PC-9 (cell line): ENCODE measurements around the gene TSPAN32. TPM values are rescaled to one million over a fixed set of nuclear protein-coding genes. Genes with fewer than 3 reads are reported as not detected.

Experiments
- BruUV-seq: library from RNA; stranded (reverse); fragments of 400-500 nt; replicated peaks from 2 replicates; lab custom pipeline; 2021; lab: Mats Ljungman, UMichigan
- CTCF ChIA-PET: fragments of 300-600 bp; sonication (Branson Sonifier 250); formaldehyde crosslinking; loops from one replicate; lab custom pipeline; 2022; ENCODE audit warnings: antibody characterized with exemption; lab: Charles Lee
- POLR2A ChIA-PET: fragments of 300-600 bp; sonication (Branson Sonifier 250); formaldehyde crosslinking; loops from one replicate; lab custom pipeline; 2022; ENCODE audit warnings: antibody characterized with exemption; ENCODE audit not compliant: unreplicated experiment; lab: Charles Lee
- DNase-seq, 2 experiments: peaks; one replicate each; pipeline versions ENCODE4 v3.0.0 to v3.0.0-alpha.2; 2015 to 2022; ENCODE audit warnings: mixed read lengths in 1 of 2
- H2AFZ ChIP-seq: fragments of 200-600 bp; sonication (generic); 2 replicates; pipeline ENCODE4 v1.8.1; 2017; ENCODE audit warnings: antibody characterized with exemption
- H3F3A ChIP-seq: fragments of 200-600 bp; sonication (generic); 2 replicates; pipeline ENCODE4 v1.8.1; 2017; ENCODE audit warnings: antibody characterized with exemption, mild to moderate bottlenecking, low read depth; ENCODE audit not compliant: insufficient read depth
- H3K27ac ChIP-seq: fragments of 200-600 bp; sonication (generic); 2 replicates; pipeline ENCODE4 v1.6.1; 2016; ENCODE audit warnings: mixed run types
- H3K27me3 ChIP-seq: fragments of 200-600 bp; sonication (generic); 2 replicates; pipeline ENCODE4 v1.6.1; 2016; ENCODE audit warnings: low read depth, mixed run types; ENCODE audit not compliant: insufficient read depth
- H3K36me3 ChIP-seq: fragments of 200-600 bp; sonication (generic); 2 replicates; pipeline ENCODE4 v1.6.1; 2016; ENCODE audit warnings: low read depth, mixed run types
- H3K4me1 ChIP-seq: fragments of 200-600 bp; sonication (generic); replicated peaks from 2 replicates; pipeline ENCODE4 v1.6.1; 2016; ENCODE audit warnings: mixed run types; ENCODE audit not compliant: insufficient read depth
- H3K4me2 ChIP-seq: fragments of 200-600 bp; sonication (generic); 2 replicates; pipeline ENCODE4 v1.6.1; 2017; ENCODE audit warnings: mixed run types
- H3K4me3 ChIP-seq: fragments of 200-600 bp; sonication (generic); 2 replicates; pipeline ENCODE4 v1.6.1; 2016; ENCODE audit warnings: mixed run types
- H3K79me2 ChIP-seq: fragments of 200-600 bp; sonication (generic); 2 replicates; pipeline ENCODE4 v1.6.1; 2017; ENCODE audit warnings: low read depth, mixed run types
- H3K9me2 ChIP-seq: fragments of 200-600 bp; sonication (generic); 2 replicates; pipeline ENCODE4 v1.8.1; 2017; ENCODE audit warnings: mild to moderate bottlenecking; ENCODE audit not compliant: insufficient read depth
- H3K9me3 ChIP-seq: fragments of 200-600 bp; sonication (generic); 2 replicates; pipeline ENCODE4 v1.8.1; 2016; ENCODE audit warnings: low read depth; ENCODE audit not compliant: insufficient read depth
- H4K20me1 ChIP-seq: fragments of 200-600 bp; sonication (generic); 2 replicates; pipeline ENCODE4 v1.8.1; 2017; ENCODE audit not compliant: insufficient read depth
- EZH2 ChIP-seq: fragments of 200-600 bp; sonication (generic); IDR thresholded peaks from 2 replicates; pipeline ENCODE4 v1.8.0; 2017; ENCODE audit warnings: antibody characterized with exemption, low read depth
- intact Hi-C: fragments of 100-400 bp; cut with micrococcal nuclease; formaldehyde crosslinking; loops from one replicate; pipeline ENCODE4 v1.10.0; 2022; ENCODE audit not compliant: unreplicated experiment
- total RNA-seq: library from RNA; stranded (reverse); gene quantifications from 2 replicates; pipeline ENCODE4 v1.2.3, GENCODE V29; 2021
- TF ChIP-seq, protein P1 (sequence below): fragments of 200-600 bp; sonication (generic); conservative IDR thresholded peaks from 2 replicates; pipeline ENCODE4 v1.6.1; 2017; ENCODE audit warnings: mixed run types, antibody characterized with exemption, mild to moderate bottlenecking, moderate library complexity

Gene TSPAN32
- total RNA-seq, 1 experiment from 2014 or later, result not detected

DNA sequence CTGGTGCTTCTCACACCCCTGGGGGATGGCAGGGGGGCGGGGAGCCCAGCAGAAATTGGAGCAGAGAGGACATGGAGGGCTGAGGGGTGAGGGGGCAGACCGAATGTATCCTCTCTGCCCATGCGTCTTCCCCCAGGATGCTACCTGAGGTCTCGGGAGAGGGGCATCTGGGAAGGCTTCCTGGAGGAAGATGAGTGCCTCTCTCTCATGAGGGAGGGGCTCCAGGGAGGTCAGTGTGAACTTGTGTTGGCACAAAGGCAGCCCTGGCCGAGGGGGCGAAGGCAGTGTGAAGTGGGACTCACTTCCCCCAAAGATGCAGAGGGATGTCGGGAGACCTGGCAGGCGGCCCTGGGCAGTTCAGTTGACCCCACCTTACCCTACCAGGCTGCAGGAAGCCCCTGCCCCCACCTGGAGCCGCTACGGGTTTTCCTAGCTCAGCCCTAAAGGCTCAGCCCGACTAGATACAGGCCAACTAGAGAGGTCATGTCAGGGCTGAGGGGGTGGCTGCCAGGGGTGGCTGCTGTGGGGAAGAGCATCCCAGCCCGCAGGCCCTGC is 41.8 kb upstream of the TSPAN32 start:
- Histone ChIP-seq H3K9me3 (no peaks in the 10 kb centered on the region), H3K79me2 (no peaks in the 10 kb centered on the region), H3K9me2 (no peaks in the 10 kb centered on the region), H4K20me1 (no peaks in the 10 kb centered on the region), H3K36me3 (no peaks in the 10 kb centered on the region), H3K27me3 (no peaks in the 10 kb centered on the region), H2AFZ (no peak overlapping the region), H3K4me2 (no peak overlapping the region), H3K27ac (no peak overlapping the region), H3K4me3 (no peak overlapping the region), H3F3A (peaks cover 4% of the 10 kb centered on the region; the same call in 1 of the 2 replicates), H3K4me1 (peaks cover 13% of the 10 kb centered on the region)
- DNase-seq, result no peak
- CTCF ChIA-PET, result no interaction called here
- no TSS peak for BruUV-seq
- TF ChIP-seq, protein P1, sequence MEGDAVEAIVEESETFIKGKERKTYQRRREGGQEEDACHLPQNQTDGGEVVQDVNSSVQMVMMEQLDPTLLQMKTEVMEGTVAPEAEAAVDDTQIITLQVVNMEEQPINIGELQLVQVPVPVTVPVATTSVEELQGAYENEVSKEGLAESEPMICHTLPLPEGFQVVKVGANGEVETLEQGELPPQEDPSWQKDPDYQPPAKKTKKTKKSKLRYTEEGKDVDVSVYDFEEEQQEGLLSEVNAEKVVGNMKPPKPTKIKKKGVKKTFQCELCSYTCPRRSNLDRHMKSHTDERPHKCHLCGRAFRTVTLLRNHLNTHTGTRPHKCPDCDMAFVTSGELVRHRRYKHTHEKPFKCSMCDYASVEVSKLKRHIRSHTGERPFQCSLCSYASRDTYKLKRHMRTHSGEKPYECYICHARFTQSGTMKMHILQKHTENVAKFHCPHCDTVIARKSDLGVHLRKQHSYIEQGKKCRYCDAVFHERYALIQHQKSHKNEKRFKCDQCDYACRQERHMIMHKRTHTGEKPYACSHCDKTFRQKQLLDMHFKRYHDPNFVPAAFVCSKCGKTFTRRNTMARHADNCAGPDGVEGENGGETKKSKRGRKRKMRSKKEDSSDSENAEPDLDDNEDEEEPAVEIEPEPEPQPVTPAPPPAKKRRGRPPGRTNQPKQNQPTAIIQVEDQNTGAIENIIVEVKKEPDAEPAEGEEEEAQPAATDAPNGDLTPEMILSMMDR, result no peak
- no peak for TF ChIP-seq EZH2
- intact Hi-C loops, result no loop called here
- POLR2A ChIA-PET, result no interaction called here

DNA sequence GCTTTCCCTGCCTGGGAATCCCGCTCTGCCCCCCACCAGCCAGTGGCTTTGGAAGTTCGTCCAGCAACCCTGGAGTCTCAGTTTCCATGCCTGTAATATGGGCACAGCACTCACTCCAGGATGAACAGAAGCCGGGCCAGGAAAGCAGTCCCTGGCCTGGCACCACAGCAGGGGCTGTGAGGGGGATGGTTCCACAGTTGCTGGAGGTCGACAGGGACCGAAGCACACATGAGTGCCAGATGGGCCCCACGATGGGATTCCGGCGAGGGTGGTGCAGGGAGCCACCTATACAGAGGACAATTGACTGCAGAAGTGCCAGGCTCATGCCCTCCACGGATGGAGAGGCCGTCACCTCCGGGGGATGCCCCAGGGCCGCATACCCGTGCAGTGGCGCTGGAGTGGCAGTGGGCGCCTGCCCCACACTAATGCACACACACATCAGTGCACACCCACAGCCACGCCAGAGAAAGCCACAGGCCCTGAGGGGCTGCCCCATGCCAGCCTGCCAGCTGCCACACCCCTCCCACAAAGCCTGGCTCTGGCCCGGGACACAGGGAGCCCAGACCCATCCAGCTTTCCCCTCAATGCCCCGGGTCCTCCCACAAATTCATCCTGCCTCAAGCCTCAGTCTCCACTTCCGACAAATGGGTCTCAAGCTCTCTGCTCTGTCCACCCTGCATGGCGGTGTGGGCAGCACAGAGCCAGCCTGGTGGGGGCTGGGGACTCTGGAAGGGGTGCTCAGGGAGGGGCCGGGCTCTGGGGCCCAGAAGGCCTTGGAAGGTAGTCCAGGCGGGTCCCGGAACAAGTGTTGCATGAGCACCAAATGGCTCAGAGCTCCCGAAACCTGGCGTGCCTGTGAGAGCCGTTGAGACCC is 41.1 kb upstream of the TSPAN32 start:
- BruUV-seq, result no TSS peak

More for the DNA sequence above, 41.1 kb upstream of the TSPAN32 start:
- intact Hi-C loops, result no loop called here
- Histone ChIP-seq H3K36me3 (no peaks in the 10 kb centered on the region), H3K27me3 (no peaks in the 10 kb centered on the region), H3K9me3 (no peaks in the 10 kb centered on the region), H3K4me3 (no peak overlapping the region), H3K9me2 (no peaks in the 10 kb centered on the region), H4K20me1 (no peaks in the 10 kb centered on the region), H3F3A (peaks cover 4% of the 10 kb centered on the region; the same call in 1 of the 2 replicates), H3K79me2 (no peaks in the 10 kb centered on the region), H2AFZ (no peak overlapping the region), H3K4me2 (no peak overlapping the region), H3K27ac (no peak overlapping the region), H3K4me1 (peaks cover 13% of the 10 kb centered on the region)
- no peak for DNase-seq
- POLR2A ChIA-PET, result no interaction called here
- CTCF ChIA-PET, result interaction anchor here (0.6 kb wide), 1 partner anchor 22 kb away, joined by 3 read pairs; no protein-coding TSS in a partner anchor
- TF ChIP-seq EZH2, result no peak
- TF ChIP-seq, protein P1, result no peak
